K562 (cell line): ENCODE results near the gene PACS2. TPM values are rescaled to one million over a fixed set of nuclear protein-coding genes. Genes with fewer than 3 reads are reported as not detected.

Experiments used
- ATAC-seq: fragments of 200-7000 bp; cut with Tn5 transposase; 3 replicates; pipeline ENCODE4 v1.9.1; 2020; ENCODE audit warnings: moderate library complexity
- BruUV-seq: library from RNA; stranded (reverse); fragments of 400-500 nt; replicated peaks from 2 replicates; lab custom pipeline; 2021; lab: Mats Ljungman, UMichigan
- CTCF ChIA-PET: fragments of 300-600 bp; formaldehyde crosslinking; extraction: SDS; loops from one replicate; lab custom pipeline; 2021; ENCODE audit warnings: low intra/inter-chr PET ratio; lab: Yijun Ruan, JAX
- POLR2A ChIA-PET: fragments of 300-600, 350-650 bp; sonication (Branson Sonifier 250); formaldehyde crosslinking; extraction: SDS; loops from one replicate; lab custom pipeline; 2021; ENCODE audit warnings: antibody characterized with exemption, inconsistent platforms; lab: Yijun Ruan, JAX
- DNase-seq, 4 experiments: peaks; one replicate each; pipeline versions ENCODE4 v3.0.0 to v3.0.0-alpha.2; 2011 to 2018; ENCODE audit warnings: low spot score in 3 of 4, mixed read lengths in 3 of 4; ENCODE audit errors: extremely low read depth in 1 of 4
- FAIRE-seq: peaks from 2 replicates; lab custom pipeline; 2011; peaks lifted over from hg19 to GRCh38; lab: Jason Lieb, UNC
- H2AFZ ChIP-seq: 2 replicates; pipeline ENCODE4 v1.6.0; 2011; ENCODE audit warnings: low read depth, low read length, control low read depth, inconsistent platforms
- H3K27ac ChIP-seq: fragments of 200-600 bp; 3 replicates; pipeline ENCODE4 v1.8.0; 2011; ENCODE audit warnings: low read depth, mild to moderate bottlenecking, control low read depth, inconsistent platforms, low read length, moderate library complexity, mixed read lengths; ENCODE audit errors: extremely low read depth
- H3K27me3 ChIP-seq, 2 experiments: fragments of 300-600 bp in 1 of 2; 2 replicates in 1 of 2; 3 replicates in 1 of 2; pipeline versions ENCODE4 v1.6.0 to v1.8.0; 2011; ENCODE audit warnings: inconsistent platforms in 2 of 2, low read length in 2 of 2, mild to moderate bottlenecking in 1 of 2, mixed read lengths in 1 of 2, moderate library complexity in 1 of 2; ENCODE audit not compliant: control insufficient read depth in 2 of 2, insufficient read depth in 2 of 2
- H3K36me3 ChIP-seq: fragments of 300-600 bp; 3 replicates; pipeline ENCODE4 v1.8.0; 2011; ENCODE audit warnings: mild to moderate bottlenecking, low read length, inconsistent platforms; ENCODE audit not compliant: control insufficient read depth, insufficient read depth
- H3K4me1 ChIP-seq, 2 experiments: fragments of 200-600 bp in 1 of 2; replicated peaks in 1 of 2; 2 replicates in 1 of 2; 3 replicates in 1 of 2; pipeline versions ENCODE4 v1.5.1 to v1.8.0; 2011; ENCODE audit warnings: inconsistent platforms in 2 of 2, low read length in 2 of 2, mild to moderate bottlenecking in 1 of 2, mixed read lengths in 1 of 2, moderate library complexity in 1 of 2; ENCODE audit not compliant: control insufficient read depth in 2 of 2, insufficient read depth in 2 of 2
- H3K4me2 ChIP-seq: 2 replicates; pipeline ENCODE4 v1.6.1; 2011; ENCODE audit warnings: low read length, control low read depth, inconsistent platforms, mixed read lengths; ENCODE audit not compliant: insufficient read depth
- H3K4me3 ChIP-seq: fragments of 200-600 bp; sonication (generic), shearing (Covaris generic); 2 replicates; pipeline ENCODE4 v1.5.1; 2016; ENCODE audit warnings: control low read depth, inconsistent platforms
- H3K79me2 ChIP-seq: fragments of 200-600 bp; 3 replicates; pipeline ENCODE4 v1.8.0; 2011; ENCODE audit warnings: low read length, inconsistent platforms; ENCODE audit not compliant: control insufficient read depth, insufficient read depth
- H3K9ac ChIP-seq, 2 experiments: 2 replicates each; pipeline versions ENCODE4 v1.6.0 to v1.6.1; 2011; ENCODE audit warnings: low read depth in 2 of 2, low read length in 2 of 2, control low read depth in 1 of 2, inconsistent platforms in 1 of 2, mild to moderate bottlenecking in 1 of 2, mixed read lengths in 1 of 2; ENCODE audit not compliant: insufficient read depth in 1 of 2
- H3K9me1 ChIP-seq: one replicate; pipeline ENCODE4 v1.6.0; 2011; ENCODE audit warnings: inconsistent platforms, mild to moderate bottlenecking, low read length, moderate library complexity; ENCODE audit not compliant: control insufficient read depth, insufficient read depth
- H3K9me3 ChIP-seq: replicated peaks from 2 replicates; pipeline ENCODE4 v1.5.1; 2011; ENCODE audit warnings: low read depth, low read length, inconsistent platforms; ENCODE audit not compliant: control insufficient read depth, insufficient read depth
- H4K20me1 ChIP-seq: replicated peaks from 2 replicates; pipeline ENCODE4 v1.6.1; 2011; ENCODE audit warnings: low read length, inconsistent platforms, mixed read lengths; ENCODE audit not compliant: control insufficient read depth, insufficient read depth
- ARID3B ChIP-seq: fragments of 250-450 bp; sonication (Bioruptor Pico); IDR thresholded peaks from 2 replicates; pipeline ENCODE4 v1.4.0; 2020; ENCODE audit warnings: borderline replicate concordance
- ETV1 ChIP-seq: fragments of 450-650 bp; conservative IDR thresholded peaks from 2 replicates; pipeline ENCODE4 v1.6.1; 2016; ENCODE audit warnings: missing genetic modification characterization, control low read depth, low read depth, missing compliant biosample characterization
- NUFIP1 ChIP-seq: fragments of 450-650 bp; IDR thresholded peaks from 2 replicates; pipeline ENCODE4 v1.6.1; 2018; ENCODE audit not compliant: partially characterized antibody
- PHB ChIP-seq: fragments of 250-450 bp; sonication (Bioruptor Pico); IDR thresholded peaks from 2 replicates; pipeline ENCODE4 v1.5.0; 2021
- RERE ChIP-seq: sonication (generic); formaldehyde crosslinking; IDR thresholded peaks from 2 replicates; pipeline ENCODE4 v1.8.0; 2023; ENCODE audit warnings: missing genetic modification reagents, mild to moderate bottlenecking, borderline replicate concordance
- WGBS: fragments of 100-300 bp; shearing (Covaris generic); methylation state at CpG from one replicate; pipeline ENCODE4 v1.1.6; 2016; ENCODE audit warnings: low coverage, mixed read lengths; ENCODE audit not compliant: insufficient coverage; ENCODE audit errors: missing lambda C conversion rate; 5-methylcytosine and 5-hydroxymethylcytosine counted together
- in situ Hi-C: fragments of 300-500 bp; cut with MboI; formaldehyde crosslinking; loops from 4 replicates; pipeline ENCODE4 v1.15.0; 2018; ENCODE audit warnings: inconsistent platforms, mixed read lengths
- intact Hi-C: fragments of 100-400 bp; cut with micrococcal nuclease; formaldehyde crosslinking; loops from 2 replicates; pipeline ENCODE4 v1.14.2; 2022
- polyA plus RNA-seq, 8 experiments: library from polyadenylated mRNA; depleted of rRNA in 4 of 8; stranded (reverse) in 5 of 8; unstranded in 3 of 8; fragments of >200 nt; fragmentation: Nextera tagmentation in 2 of 8; fragmentation: Illumina TruSeq in 1 of 8; extraction: Ambion mirVana in 2 of 8; extraction: Trizol in 1 of 8; gene quantifications; 2 replicates each; pipeline versions ENCODE4 v1.2.1 to v1.2.3, GENCODE V29; 2011 to 2014; ENCODE audit warnings: inconsistent platforms in 1 of 8, missing spikeins in 1 of 8
- total RNA-seq, 7 experiments: library from RNA; depleted of rRNA in 6 of 7; stranded (reverse); fragments of >200 nt in 6 of 7; fragmentation: Illumina TruSeq in 2 of 7; extraction: Trizol in 2 of 7; gene quantifications; 2 replicates each; pipeline versions ENCODE4 v1.2.1 to v1.2.3, GENCODE V29; 2011 to 2021; ENCODE audit warnings: low replicate concordance in 1 of 7
- TF ChIP-seq, protein P1 (sequence below): fragments of 450-650 bp; IDR thresholded peaks from 2 replicates; pipeline ENCODE4 v1.7.1; 2018; ENCODE audit warnings: mild to moderate bottlenecking, low read depth; ENCODE audit not compliant: partially characterized antibody

PACS2 gene
- total and polyA plus RNA-seq, 9 of the 15 experiments (the other 6 are each of a cell fraction or from before 2014, with no cell fraction given), result 0.11 to 20.8 (median 9.9) TPM

GRCh38 chr14:105416671-105417070 is 102.1 kb downstream of the PACS2 start (continued):
- TF ChIP-seq ARID3B (CRISPR knock-in tag) (no peak), NUFIP1 (no peak)

DNA sequence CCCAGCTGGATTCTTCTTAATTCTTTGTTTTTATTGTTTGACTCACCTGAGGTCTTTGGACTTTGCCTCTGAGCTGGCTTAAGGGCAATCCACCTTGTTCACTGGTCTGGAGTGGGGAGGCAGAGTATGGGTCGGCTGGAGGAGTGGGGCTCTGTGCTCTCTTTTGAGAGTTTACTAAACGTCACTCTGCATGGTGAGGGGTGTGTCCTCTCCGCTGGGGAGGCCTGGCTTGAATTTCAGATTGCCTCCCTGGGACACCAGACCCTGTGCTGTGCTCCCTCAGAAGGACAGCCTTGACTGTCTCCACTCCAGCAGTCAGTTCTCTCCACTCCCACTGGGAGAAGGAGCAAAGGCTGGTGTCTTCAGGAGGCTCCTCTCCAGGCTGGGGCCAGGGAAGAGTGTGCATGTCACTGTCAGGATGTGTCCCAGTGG is 103.2 kb downstream of the PACS2 start:
- H3K79me2 ChIP-seq, result peaks cover 31% of the 10 kb centered on the region
- ATAC-seq, result no peak
- intact Hi-C loops (no loop called here), in situ Hi-C loops (no loop called here)
- peak overlapping the region in 1 of 2 experiments; percentile 64; a peak in 2 of 4 replicates for H3K9ac ChIP-seq
- FAIRE-seq, result no peak
- POLR2A ChIA-PET, result interaction anchor here (1.1 kb wide), 1 partner anchor 9 kb away, joined by 3 read pairs; no protein-coding TSS in a partner anchor
- H3K27me3 ChIP-seq, result no peaks in the 10 kb centered on the region
- no peak for DNase-seq
- no TSS peak for BruUV-seq
- CTCF ChIA-PET, result no interaction called here
- no peak overlapping the region for H3K4me2 ChIP-seq
- WGBS, result 43% methylated on average over 2 of the region's 3 CpGs
- H2AFZ ChIP-seq, result no peak overlapping the region
- no peak overlapping the region for H3K27ac ChIP-seq
- H3K4me3 ChIP-seq, result no peak overlapping the region
- peaks cover 4% of the 10 kb centered on the region for H3K9me1 ChIP-seq
- H3K36me3 ChIP-seq, result peaks cover 16% of the 10 kb centered on the region; the same call in 2 of the 3 replicates
- H3K9me3 ChIP-seq, result no peaks in the 10 kb centered on the region
- H3K4me1 ChIP-seq, result peaks cover 11 to 52% of the 10 kb centered on the region in 2 experiments; a peak in 4 of 5 replicates
- no peaks in the 10 kb centered on the region for H4K20me1 ChIP-seq
- TF ChIP-seq, protein P1, sequence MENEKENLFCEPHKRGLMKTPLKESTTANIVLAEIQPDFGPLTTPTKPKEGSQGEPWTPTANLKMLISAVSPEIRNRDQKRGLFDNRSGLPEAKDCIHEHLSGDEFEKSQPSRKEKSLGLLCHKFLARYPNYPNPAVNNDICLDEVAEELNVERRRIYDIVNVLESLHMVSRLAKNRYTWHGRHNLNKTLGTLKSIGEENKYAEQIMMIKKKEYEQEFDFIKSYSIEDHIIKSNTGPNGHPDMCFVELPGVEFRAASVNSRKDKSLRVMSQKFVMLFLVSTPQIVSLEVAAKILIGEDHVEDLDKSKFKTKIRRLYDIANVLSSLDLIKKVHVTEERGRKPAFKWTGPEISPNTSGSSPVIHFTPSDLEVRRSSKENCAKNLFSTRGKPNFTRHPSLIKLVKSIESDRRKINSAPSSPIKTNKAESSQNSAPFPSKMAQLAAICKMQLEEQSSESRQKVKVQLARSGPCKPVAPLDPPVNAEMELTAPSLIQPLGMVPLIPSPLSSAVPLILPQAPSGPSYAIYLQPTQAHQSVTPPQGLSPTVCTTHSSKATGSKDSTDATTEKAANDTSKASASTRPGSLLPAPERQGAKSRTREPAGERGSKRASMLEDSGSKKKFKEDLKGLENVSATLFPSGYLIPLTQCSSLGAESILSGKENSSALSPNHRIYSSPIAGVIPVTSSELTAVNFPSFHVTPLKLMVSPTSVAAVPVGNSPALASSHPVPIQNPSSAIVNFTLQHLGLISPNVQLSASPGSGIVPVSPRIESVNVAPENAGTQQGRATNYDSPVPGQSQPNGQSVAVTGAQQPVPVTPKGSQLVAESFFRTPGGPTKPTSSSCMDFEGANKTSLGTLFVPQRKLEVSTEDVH, result no peak
- no peak for TF ChIP-seq ETV1 (tag)
- TF ChIP-seq RERE (CRISPR knock-in tag), result no peak
- TF ChIP-seq PHB (CRISPR knock-in tag), result no peak
